Measurements from ENCODE around the gene HOXB3.

The HOXB3 gene

GRCh38 chr17:48577330-48577945 lies 12.6 kb downstream of the HOXB3 start (continued):
- TF ChIP-seq ZNF518A (tag by site-specific recombination; conservative IDR thresholded peaks at IDR 0.05; ENCODE audit: low read depth), result peak; percentile 28; the same call in 1 of the 2 replicates
- no peak for TF ChIP-seq KLF9 (tag by site-specific recombination; IDR thresholded peaks at IDR 0.05; ENCODE audit: low read depth)
- peak; percentile 100 for TF ChIP-seq TCF7L2 (IDR thresholded peaks at IDR 0.05; ENCODE audit: borderline replicate concordance, low read depth, low read length)
- peak; percentile 90 for TF ChIP-seq ZNF596 (tag by site-specific recombination; IDR thresholded peaks at IDR 0.05)
- TF ChIP-seq ZNF521 (tag by site-specific recombination; IDR thresholded peaks at IDR 0.05), result no peak
- no peak for TF ChIP-seq ZNF623 (tag by site-specific recombination; IDR thresholded peaks at IDR 0.05)
- TF ChIP-seq ZFP3 (tag by site-specific recombination; IDR thresholded peaks at IDR 0.05; ENCODE audit: low read depth), result no peak
- TF ChIP-seq ZNF791 (tag by site-specific recombination; IDR thresholded peaks at IDR 0.05), result no peak
- no peak for TF ChIP-seq ZNF132 (tag by site-specific recombination; IDR thresholded peaks at IDR 0.05; ENCODE audit: borderline replicate concordance)
- no peak for TF ChIP-seq ZNF701 (tag by site-specific recombination; IDR thresholded peaks at IDR 0.05)
- TF ChIP-seq YY1 (tag by site-specific recombination; IDR thresholded peaks at IDR 0.05), result peak; percentile 80; the same call in 1 of the 2 replicates
- TF ChIP-seq ZNF561 (tag by site-specific recombination; IDR thresholded peaks at IDR 0.05; ENCODE audit: borderline replicate concordance), result peak; percentile 99
- no peak for TF ChIP-seq ZNF776 (tag by site-specific recombination; IDR thresholded peaks at IDR 0.05; ENCODE audit: borderline replicate concordance)
- TF ChIP-seq ZNF394 (tag by site-specific recombination; IDR thresholded peaks at IDR 0.05; ENCODE audit: borderline replicate concordance), result peak; percentile 79
- no peak for TF ChIP-seq ZNF302 (tag by site-specific recombination; IDR thresholded peaks at IDR 0.05; ENCODE audit: low read depth)
- TF ChIP-seq MEIS1 (CRISPR knock-in tag; IDR thresholded peaks at IDR 0.05; ENCODE audit: borderline replicate concordance), result no peak
- TF ChIP-seq ZNF19 (tag by site-specific recombination; IDR thresholded peaks at IDR 0.05; ENCODE audit: low read depth), result no peak
- TF ChIP-seq ZFP37 (tag by site-specific recombination; IDR thresholded peaks at IDR 0.05), result peak; percentile 25; the same call in 1 of the 2 replicates
- TF ChIP-seq ZNF112 (tag by site-specific recombination; IDR thresholded peaks at IDR 0.05), result no peak
- no peak for TF ChIP-seq ZNF274 (IDR thresholded peaks at IDR 0.05; ENCODE audit: low read length)
- no peak for TF ChIP-seq ZNF274 (tag by site-specific recombination; IDR thresholded peaks at IDR 0.05; ENCODE audit: borderline replicate concordance)
- TF ChIP-seq ZNF121 (tag by site-specific recombination; IDR thresholded peaks at IDR 0.05), result peak; percentile 54; the same call in 1 of the 2 replicates
- peak; percentile 88 for TF ChIP-seq ZNF366 (tag by site-specific recombination; conservative IDR thresholded peaks at IDR 0.05)
- no peak for TF ChIP-seq ZNF354C (tag by site-specific recombination; IDR thresholded peaks at IDR 0.05; ENCODE audit: borderline replicate concordance, low read depth)
- no peak for TF ChIP-seq ZNF26 (tag by site-specific recombination; IDR thresholded peaks at IDR 0.05)
- peak; percentile 40; the same call in 1 of the 2 replicates for TF ChIP-seq HOXD13 (CRISPR knock-in tag; IDR thresholded peaks at IDR 0.05; ENCODE audit: borderline replicate concordance)
- no peak; the same call in 1 of the 2 replicates for TF ChIP-seq ZBTB1 (tag by site-specific recombination; IDR thresholded peaks at IDR 0.05)
- no peak for TF ChIP-seq ZNF174 (tag by site-specific recombination; IDR thresholded peaks at IDR 0.05)
- TF ChIP-seq ZNF629 (tag by site-specific recombination; IDR thresholded peaks at IDR 0.05), result peak; percentile 89
- TF ChIP-seq ZNF473 (tag by site-specific recombination; IDR thresholded peaks at IDR 0.05), result no peak
- peak; percentile 98 for TF ChIP-seq KLF17 (tag by site-specific recombination; IDR thresholded peaks at IDR 0.05)
- peak; percentile 81; the same call in 1 of the 2 replicates for TF ChIP-seq ZSCAN16 (tag by site-specific recombination; IDR thresholded peaks at IDR 0.05)
- no peak for TF ChIP-seq ZNF704 (tag by site-specific recombination; IDR thresholded peaks at IDR 0.05)
- peak; percentile 10; the same call in 1 of the 2 replicates for TF ChIP-seq ZNF600 (tag by site-specific recombination; IDR thresholded peaks at IDR 0.05)

Measured in HEK293 (cell line).